ENCODE measurements around the gene ALPP.

ALPP gene

DNA sequence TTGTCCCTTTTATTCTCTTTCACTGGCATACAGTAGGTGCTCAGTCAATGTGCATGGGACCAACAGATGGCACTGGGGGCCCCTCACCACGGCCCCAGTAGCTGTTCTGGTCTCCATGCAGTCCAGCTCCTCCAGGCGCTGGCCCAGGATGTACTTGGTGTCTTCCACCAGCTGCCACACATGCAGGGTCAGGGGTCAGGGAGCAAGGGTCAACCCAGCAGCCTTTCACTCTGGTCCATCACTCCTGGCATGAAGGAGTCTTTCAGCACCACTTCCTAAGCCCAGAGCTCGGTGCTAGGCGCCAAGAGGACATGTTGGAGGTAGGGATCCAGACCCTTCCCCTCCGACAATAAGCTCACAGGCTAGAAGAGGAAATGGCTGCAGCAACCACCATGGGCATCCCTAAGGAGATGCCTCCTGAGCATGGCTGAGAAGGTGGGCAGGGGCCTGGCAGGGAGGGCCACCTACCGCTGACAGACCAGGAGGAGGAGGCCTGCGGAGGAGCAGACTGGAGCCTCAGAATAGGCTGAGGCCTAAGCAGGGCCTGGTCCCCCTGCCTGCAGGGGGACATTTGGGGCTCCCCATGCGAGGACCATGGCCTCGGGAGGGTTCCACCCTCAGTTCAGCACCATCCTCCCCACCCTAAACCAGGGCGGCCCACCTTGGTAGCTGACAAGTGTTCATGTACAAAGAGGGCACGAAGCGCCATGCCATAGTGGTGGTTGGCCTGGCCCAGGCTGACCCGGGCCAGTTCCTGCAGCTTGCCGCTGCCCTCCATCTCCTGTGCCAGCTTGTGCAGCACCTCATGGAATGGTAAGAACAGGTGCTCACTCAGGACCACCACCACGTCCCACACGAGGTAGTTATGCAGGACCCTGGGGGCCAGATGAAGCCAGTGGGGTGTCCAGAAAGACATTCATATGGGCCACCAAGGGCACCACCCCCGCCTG lies 38.2 kb downstream of the ALPP start:
- ChIA-PET POLR2A (no interaction called here), CTCF (interaction anchor here (0.6 kb wide), 2 partner anchors 49 to 355 kb away, joined by 3 to 7 read pairs; no protein-coding TSS in a partner anchor)
- Histone ChIP-seq H3K4me3 (ENCODE audit: low read depth, low read length) (no peak overlapping the region), H3K9me3 (ENCODE audit: control insufficient read depth, insufficient read depth, low read depth, low read length) (no peaks in the 10 kb centered on the region), H3K4me1 (ENCODE audit: control insufficient read depth, insufficient read depth, low read length) (no peaks in the 10 kb centered on the region), H3K36me3 (ENCODE audit: control insufficient read depth in 2 of 2, insufficient read depth in 1 of 2, low read length in 2 of 2) (no peaks in the 10 kb centered on the region), H3K27ac (ENCODE audit: extremely low read depth, low read depth, low read length) (no peak overlapping the region)
- TF ChIP-seq ZFP41 (tag by site-specific recombination; IDR thresholded peaks at IDR 0.05; ENCODE audit: borderline replicate concordance): no peak
- TF ChIP-seq ZNF660 (tag by site-specific recombination; IDR thresholded peaks at IDR 0.05): no peak
- TF ChIP-seq ZNF639 (tag by site-specific recombination; IDR thresholded peaks at IDR 0.05): no peak
- TF ChIP-seq, protein P1, sequence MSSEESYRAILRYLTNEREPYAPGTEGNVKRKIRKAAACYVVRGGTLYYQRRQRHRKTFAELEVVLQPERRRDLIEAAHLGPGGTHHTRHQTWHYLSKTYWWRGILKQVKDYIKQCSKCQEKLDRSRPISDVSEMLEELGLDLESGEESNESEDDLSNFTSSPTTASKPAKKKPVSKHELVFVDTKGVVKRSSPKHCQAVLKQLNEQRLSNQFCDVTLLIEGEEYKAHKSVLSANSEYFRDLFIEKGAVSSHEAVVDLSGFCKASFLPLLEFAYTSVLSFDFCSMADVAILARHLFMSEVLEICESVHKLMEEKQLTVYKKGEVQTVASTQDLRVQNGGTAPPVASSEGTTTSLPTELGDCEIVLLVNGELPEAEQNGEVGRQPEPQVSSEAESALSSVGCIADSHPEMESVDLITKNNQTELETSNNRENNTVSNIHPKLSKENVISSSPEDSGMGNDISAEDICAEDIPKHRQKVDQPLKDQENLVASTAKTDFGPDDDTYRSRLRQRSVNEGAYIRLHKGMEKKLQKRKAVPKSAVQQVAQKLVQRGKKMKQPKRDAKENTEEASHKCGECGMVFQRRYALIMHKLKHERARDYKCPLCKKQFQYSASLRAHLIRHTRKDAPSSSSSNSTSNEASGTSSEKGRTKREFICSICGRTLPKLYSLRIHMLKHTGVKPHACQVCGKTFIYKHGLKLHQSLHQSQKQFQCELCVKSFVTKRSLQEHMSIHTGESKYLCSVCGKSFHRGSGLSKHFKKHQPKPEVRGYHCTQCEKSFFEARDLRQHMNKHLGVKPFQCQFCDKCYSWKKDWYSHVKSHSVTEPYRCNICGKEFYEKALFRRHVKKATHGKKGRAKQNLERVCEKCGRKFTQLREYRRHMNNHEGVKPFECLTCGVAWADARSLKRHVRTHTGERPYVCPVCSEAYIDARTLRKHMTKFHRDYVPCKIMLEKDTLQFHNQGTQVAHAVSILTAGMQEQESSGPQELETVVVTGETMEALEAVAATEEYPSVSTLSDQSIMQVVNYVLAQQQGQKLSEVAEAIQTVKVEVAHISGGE (tag by site-specific recombination; conservative IDR thresholded peaks at IDR 0.05; ENCODE audit: low read depth): no peak
- TF ChIP-seq, protein P2, sequence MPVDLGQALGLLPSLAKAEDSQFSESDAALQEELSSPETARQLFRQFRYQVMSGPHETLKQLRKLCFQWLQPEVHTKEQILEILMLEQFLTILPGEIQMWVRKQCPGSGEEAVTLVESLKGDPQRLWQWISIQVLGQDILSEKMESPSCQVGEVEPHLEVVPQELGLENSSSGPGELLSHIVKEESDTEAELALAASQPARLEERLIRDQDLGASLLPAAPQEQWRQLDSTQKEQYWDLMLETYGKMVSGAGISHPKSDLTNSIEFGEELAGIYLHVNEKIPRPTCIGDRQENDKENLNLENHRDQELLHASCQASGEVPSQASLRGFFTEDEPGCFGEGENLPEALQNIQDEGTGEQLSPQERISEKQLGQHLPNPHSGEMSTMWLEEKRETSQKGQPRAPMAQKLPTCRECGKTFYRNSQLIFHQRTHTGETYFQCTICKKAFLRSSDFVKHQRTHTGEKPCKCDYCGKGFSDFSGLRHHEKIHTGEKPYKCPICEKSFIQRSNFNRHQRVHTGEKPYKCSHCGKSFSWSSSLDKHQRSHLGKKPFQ (tag by site-specific recombination; IDR thresholded peaks at IDR 0.05): no peak
- TF ChIP-seq ZNF148 (tag by site-specific recombination; IDR thresholded peaks at IDR 0.05; ENCODE audit: borderline replicate concordance): no peak
- TF ChIP-seq, protein P3, sequence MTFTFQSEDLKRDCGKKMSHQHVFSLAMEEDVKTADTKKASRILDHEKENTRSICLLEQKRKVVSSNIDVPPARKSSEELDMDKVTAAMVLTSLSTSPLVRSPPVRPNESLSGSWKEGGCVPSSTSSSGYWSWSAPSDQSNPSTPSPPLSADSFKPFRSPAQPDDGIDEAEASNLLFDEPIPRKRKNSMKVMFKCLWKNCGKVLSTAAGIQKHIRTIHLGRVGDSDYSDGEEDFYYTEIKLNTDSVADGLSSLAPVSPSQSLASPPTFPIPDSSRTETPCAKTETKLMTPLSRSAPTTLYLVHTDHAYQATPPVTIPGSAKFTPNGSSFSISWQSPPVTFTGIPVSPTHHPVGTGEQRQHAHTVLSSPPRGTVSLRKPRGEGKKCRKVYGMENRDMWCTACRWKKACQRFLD (tag by site-specific recombination; IDR thresholded peaks at IDR 0.05): no peak
- no peak for TF ChIP-seq ZNF76 (tag by site-specific recombination; IDR thresholded peaks at IDR 0.05; ENCODE audit: borderline replicate concordance, low read depth)
- no peak for TF ChIP-seq ZNF341 (tag by site-specific recombination; IDR thresholded peaks at IDR 0.05; ENCODE audit: low read depth)
- TF ChIP-seq, protein P4, sequence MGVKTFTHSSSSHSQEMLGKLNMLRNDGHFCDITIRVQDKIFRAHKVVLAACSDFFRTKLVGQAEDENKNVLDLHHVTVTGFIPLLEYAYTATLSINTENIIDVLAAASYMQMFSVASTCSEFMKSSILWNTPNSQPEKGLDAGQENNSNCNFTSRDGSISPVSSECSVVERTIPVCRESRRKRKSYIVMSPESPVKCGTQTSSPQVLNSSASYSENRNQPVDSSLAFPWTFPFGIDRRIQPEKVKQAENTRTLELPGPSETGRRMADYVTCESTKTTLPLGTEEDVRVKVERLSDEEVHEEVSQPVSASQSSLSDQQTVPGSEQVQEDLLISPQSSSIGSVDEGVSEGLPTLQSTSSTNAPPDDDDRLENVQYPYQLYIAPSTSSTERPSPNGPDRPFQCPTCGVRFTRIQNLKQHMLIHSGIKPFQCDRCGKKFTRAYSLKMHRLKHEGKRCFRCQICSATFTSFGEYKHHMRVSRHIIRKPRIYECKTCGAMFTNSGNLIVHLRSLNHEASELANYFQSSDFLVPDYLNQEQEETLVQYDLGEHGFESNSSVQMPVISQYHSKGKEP (tag by site-specific recombination; IDR thresholded peaks at IDR 0.05): no peak
- TF ChIP-seq, protein P5, sequence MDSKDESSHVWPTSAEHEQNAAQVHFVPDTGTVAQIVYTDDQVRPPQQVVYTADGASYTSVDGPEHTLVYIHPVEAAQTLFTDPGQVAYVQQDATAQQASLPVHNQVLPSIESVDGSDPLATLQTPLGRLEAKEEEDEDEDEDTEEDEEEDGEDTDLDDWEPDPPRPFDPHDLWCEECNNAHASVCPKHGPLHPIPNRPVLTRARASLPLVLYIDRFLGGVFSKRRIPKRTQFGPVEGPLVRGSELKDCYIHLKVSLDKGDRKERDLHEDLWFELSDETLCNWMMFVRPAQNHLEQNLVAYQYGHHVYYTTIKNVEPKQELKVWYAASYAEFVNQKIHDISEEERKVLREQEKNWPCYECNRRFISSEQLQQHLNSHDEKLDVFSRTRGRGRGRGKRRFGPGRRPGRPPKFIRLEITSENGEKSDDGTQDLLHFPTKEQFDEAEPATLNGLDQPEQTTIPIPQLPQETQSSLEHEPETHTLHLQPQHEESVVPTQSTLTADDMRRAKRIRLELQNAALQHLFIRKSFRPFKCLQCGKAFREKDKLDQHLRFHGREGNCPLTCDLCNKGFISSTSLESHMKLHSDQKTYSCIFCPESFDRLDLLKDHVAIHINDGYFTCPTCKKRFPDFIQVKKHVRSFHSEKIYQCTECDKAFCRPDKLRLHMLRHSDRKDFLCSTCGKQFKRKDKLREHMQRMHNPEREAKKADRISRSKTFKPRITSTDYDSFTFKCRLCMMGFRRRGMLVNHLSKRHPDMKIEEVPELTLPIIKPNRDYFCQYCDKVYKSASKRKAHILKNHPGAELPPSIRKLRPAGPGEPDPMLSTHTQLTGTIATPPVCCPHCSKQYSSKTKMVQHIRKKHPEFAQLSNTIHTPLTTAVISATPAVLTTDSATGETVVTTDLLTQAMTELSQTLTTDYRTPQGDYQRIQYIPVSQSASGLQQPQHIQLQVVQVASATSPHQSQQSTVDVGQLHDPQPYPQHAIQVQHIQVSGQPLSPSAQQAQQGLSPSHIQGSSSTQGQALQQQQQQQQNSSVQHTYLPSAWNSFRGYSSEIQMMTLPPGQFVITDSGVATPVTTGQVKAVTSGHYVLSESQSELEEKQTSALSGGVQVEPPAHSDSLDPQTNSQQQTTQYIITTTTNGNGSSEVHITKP (tag by site-specific recombination; IDR thresholded peaks at IDR 0.05): no peak
- no peak for TF ChIP-seq ZFP37 (tag by site-specific recombination; IDR thresholded peaks at IDR 0.05)
- no peak for TF ChIP-seq ZNF555 (tag by site-specific recombination; conservative IDR thresholded peaks at IDR 0.05)

All from HEK293 (cell line).